Middle frontal gyrus (tissue), 1 donor: ENCODE results near the gene POGLUT2.

ENCODE experiments used
- DNase-seq: peaks from one replicate; pipeline ENCODE4 v3.0.0-alpha.2; 2015; ENCODE audit warnings: low spot score; ENCODE audit errors: extremely low spot score

POGLUT2 gene

GRCh38 chr13:102798581-102799425, at the start of gene POGLUT2, which contains the start of gene BIVM:
Gene POGLUT2 (minus strand): TSS chr13:102798976. CDS start chr13:102798670, 306 bp downstream.
Gene BIVM (plus strand): TSS chr13:102799119. CDS start chr13:102807268, 8,149 bp downstream.
- peak; percentile 89 for DNase-seq

- DNase-seq: no peak
These were observed 48.8 kb upstream of the POGLUT2 start for GRCh38 chr13:102847272-102848234.

- no peak for DNase-seq
These were observed 47.7 kb upstream of the POGLUT2 start for GRCh38 chr13:102846261-102847015.

GRCh38 chr13:102845630-102846260, 47.0 kb upstream of the POGLUT2 start, which contains the start of gene ERCC5:
Gene ERCC5 (plus strand): TSS chr13:102846032. CDS start chr13:102846267, 235 bp downstream.
- peak; percentile 91 for DNase-seq

- DNase-seq: no peak
These were observed 46.5 kb upstream of the POGLUT2 start for GRCh38 chr13:102845289-102845629.

GRCh38 chr13:102839462-102839861, 40.7 kb upstream of the POGLUT2 start:
- DNase-seq: no peak

GRCh38 chr13:102838982-102839381, 40.2 kb upstream of the POGLUT2 start:
- no peak for DNase-seq

GRCh38 chr13:102838273-102838672, 39.5 kb upstream of the POGLUT2 start:
- DNase-seq: no peak

- DNase-seq: no peak
These were observed 37.7 kb upstream of the POGLUT2 start for GRCh38 chr13:102836471-102836870.

- DNase-seq: no peak
These were observed 31.9 kb upstream of the POGLUT2 start for GRCh38 chr13:102830646-102831045.

- no peak for DNase-seq
These were observed 27.3 kb upstream of the POGLUT2 start for GRCh38 chr13:102825921-102826706.

GRCh38 chr13:102825400-102825799, 26.6 kb upstream of the POGLUT2 start:
- DNase-seq: no peak

- DNase-seq: no peak
These were observed 19.1 kb upstream of the POGLUT2 start for GRCh38 chr13:102817907-102818306.

GRCh38 chr13:102817241-102817640, 18.5 kb upstream of the POGLUT2 start:
- no peak for DNase-seq

GRCh38 chr13:102816708-102817107, 17.9 kb upstream of the POGLUT2 start:
- no peak for DNase-seq

- no peak for DNase-seq
These were observed 17.0 kb upstream of the POGLUT2 start for GRCh38 chr13:102815788-102816187.

- DNase-seq: no peak
These were observed 16.0 kb upstream of the POGLUT2 start for GRCh38 chr13:102814793-102815192.

- DNase-seq: no peak
These were observed 15.3 kb upstream of the POGLUT2 start for GRCh38 chr13:102814025-102814607.

- DNase-seq: no peak
These were observed 14.0 kb upstream of the POGLUT2 start for GRCh38 chr13:102812611-102813287.
